H1 (cell line): ENCODE measurements around the gene DAP. TPM values are rescaled to one million over a fixed set of nuclear protein-coding genes. Genes with fewer than 3 reads are reported as not detected.

Experiments
- ATF2 ChIP-seq: IDR thresholded peaks from 2 replicates; pipeline ENCODE4 v1.6.1; 2012; ENCODE audit warnings: low read length, inconsistent platforms
- CEBPB ChIP-seq: IDR thresholded peaks from 2 replicates; pipeline ENCODE4 v1.6.1; 2012; ENCODE audit warnings: low read depth, low read length
- KDM4A ChIP-seq: IDR thresholded peaks from one replicate; pipeline ENCODE4 v1.7.1; 2012; ENCODE audit warnings: low read depth, mild to moderate bottlenecking, moderate library complexity, low read length, inconsistent platforms; ENCODE audit not compliant: severe bottlenecking
- POLR2AphosphoS5 ChIP-seq: IDR thresholded peaks from 2 replicates; pipeline ENCODE4 v1.6.1; 2011; ENCODE audit warnings: low read depth, low read length
- SAP30 ChIP-seq: fragments of 300-600 bp; sonication (generic); IDR thresholded peaks from 2 replicates; pipeline ENCODE4 v1.7.1; 2012; ENCODE audit warnings: low read length, moderate library complexity, mild to moderate bottlenecking, inconsistent platforms; ENCODE audit not compliant: insufficient read depth, insufficient replicate concordance
- TAF7 ChIP-seq: optimal IDR thresholded peaks from 2 replicates; pipeline ENCODE3; 2011; ENCODE audit warnings: low read depth, mild to moderate bottlenecking, inconsistent platforms, low read length, moderate library complexity, borderline replicate concordance
- USF2 ChIP-seq: IDR thresholded peaks from 2 replicates; pipeline ENCODE4 v1.6.1; 2011; ENCODE audit warnings: low read length, improper control_type of control experiment
- polyA plus RNA-seq, 7 experiments: library from polyadenylated mRNA; depleted of rRNA in 3 of 7; stranded (reverse) in 5 of 7; unstranded in 2 of 7; fragments of >200 nt in 5 of 7; fragments of 200-250 nt in 2 of 7; gene quantifications; 1 replicate in 5 of 7; 2 replicates in 1 of 7; 4 replicates in 1 of 7; pipeline versions ENCODE4 v1.2.1 to v1.2.3, GENCODE V29; 2011 to 2013; ENCODE audit warnings: missing spikeins in 2 of 7, mixed read lengths in 2 of 7
- total RNA-seq: library from RNA; stranded (reverse); fragmentation: NEBNext Ultra II Directional; extraction: Animal tissue kit (Norgen Biotek cat#: 25700); gene quantifications from 2 replicates; pipeline ENCODE4 v1.2.1, GENCODE V29; 2021
- TF ChIP-seq, protein P1 (sequence below): fragments of 300-600 bp; sonication (generic); IDR thresholded peaks from 2 replicates; pipeline ENCODE4 v1.7.1; 2012; ENCODE audit warnings: low read length, moderate library complexity, mild to moderate bottlenecking, inconsistent platforms; ENCODE audit not compliant: insufficient replicate concordance

Gene DAP
- total and polyA plus RNA-seq, 2 of the 8 experiments (the other 6 are each of a cell fraction or from before 2014, with no cell fraction given) = 26.2 to 44.4 TPM

DNA sequence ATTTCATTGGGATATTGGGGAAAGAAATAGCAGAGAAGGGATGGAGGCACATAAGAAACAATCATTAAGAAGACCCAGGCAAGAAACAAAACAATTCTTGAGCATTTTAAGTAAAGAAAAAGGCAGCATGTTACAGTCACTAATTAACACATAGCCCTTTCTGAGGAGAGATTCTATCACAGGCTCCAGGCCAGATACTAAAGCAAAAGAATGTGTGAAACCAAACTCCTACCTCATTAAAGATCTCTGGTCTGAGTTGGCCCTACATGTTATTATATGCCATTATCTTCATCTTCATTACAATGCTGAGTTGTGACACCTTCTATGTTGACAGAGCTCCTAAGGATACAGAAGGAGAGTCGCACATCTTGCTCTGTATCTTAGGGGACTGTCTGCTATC is 37.5 kb downstream of the DAP start (continued):
- TF ChIP-seq, protein P1, sequence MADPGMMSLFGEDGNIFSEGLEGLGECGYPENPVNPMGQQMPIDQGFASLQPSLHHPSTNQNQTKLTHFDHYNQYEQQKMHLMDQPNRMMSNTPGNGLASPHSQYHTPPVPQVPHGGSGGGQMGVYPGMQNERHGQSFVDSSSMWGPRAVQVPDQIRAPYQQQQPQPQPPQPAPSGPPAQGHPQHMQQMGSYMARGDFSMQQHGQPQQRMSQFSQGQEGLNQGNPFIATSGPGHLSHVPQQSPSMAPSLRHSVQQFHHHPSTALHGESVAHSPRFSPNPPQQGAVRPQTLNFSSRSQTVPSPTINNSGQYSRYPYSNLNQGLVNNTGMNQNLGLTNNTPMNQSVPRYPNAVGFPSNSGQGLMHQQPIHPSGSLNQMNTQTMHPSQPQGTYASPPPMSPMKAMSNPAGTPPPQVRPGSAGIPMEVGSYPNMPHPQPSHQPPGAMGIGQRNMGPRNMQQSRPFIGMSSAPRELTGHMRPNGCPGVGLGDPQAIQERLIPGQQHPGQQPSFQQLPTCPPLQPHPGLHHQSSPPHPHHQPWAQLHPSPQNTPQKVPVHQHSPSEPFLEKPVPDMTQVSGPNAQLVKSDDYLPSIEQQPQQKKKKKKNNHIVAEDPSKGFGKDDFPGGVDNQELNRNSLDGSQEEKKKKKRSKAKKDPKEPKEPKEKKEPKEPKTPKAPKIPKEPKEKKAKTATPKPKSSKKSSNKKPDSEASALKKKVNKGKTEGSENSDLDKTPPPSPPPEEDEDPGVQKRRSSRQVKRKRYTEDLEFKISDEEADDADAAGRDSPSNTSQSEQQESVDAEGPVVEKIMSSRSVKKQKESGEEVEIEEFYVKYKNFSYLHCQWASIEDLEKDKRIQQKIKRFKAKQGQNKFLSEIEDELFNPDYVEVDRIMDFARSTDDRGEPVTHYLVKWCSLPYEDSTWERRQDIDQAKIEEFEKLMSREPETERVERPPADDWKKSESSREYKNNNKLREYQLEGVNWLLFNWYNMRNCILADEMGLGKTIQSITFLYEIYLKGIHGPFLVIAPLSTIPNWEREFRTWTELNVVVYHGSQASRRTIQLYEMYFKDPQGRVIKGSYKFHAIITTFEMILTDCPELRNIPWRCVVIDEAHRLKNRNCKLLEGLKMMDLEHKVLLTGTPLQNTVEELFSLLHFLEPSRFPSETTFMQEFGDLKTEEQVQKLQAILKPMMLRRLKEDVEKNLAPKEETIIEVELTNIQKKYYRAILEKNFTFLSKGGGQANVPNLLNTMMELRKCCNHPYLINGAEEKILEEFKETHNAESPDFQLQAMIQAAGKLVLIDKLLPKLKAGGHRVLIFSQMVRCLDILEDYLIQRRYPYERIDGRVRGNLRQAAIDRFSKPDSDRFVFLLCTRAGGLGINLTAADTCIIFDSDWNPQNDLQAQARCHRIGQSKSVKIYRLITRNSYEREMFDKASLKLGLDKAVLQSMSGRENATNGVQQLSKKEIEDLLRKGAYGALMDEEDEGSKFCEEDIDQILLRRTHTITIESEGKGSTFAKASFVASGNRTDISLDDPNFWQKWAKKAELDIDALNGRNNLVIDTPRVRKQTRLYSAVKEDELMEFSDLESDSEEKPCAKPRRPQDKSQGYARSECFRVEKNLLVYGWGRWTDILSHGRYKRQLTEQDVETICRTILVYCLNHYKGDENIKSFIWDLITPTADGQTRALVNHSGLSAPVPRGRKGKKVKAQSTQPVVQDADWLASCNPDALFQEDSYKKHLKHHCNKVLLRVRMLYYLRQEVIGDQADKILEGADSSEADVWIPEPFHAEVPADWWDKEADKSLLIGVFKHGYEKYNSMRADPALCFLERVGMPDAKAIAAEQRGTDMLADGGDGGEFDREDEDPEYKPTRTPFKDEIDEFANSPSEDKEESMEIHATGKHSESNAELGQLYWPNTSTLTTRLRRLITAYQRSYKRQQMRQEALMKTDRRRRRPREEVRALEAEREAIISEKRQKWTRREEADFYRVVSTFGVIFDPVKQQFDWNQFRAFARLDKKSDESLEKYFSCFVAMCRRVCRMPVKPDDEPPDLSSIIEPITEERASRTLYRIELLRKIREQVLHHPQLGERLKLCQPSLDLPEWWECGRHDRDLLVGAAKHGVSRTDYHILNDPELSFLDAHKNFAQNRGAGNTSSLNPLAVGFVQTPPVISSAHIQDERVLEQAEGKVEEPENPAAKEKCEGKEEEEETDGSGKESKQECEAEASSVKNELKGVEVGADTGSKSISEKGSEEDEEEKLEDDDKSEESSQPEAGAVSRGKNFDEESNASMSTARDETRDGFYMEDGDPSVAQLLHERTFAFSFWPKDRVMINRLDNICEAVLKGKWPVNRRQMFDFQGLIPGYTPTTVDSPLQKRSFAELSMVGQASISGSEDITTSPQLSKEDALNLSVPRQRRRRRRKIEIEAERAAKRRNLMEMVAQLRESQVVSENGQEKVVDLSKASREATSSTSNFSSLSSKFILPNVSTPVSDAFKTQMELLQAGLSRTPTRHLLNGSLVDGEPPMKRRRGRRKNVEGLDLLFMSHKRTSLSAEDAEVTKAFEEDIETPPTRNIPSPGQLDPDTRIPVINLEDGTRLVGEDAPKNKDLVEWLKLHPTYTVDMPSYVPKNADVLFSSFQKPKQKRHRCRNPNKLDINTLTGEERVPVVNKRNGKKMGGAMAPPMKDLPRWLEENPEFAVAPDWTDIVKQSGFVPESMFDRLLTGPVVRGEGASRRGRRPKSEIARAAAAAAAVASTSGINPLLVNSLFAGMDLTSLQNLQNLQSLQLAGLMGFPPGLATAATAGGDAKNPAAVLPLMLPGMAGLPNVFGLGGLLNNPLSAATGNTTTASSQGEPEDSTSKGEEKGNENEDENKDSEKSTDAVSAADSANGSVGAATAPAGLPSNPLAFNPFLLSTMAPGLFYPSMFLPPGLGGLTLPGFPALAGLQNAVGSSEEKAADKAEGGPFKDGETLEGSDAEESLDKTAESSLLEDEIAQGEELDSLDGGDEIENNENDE = no peak
- TF ChIP-seq POLR2AphosphoS5 (no peak), CEBPB (no peak), TAF7 (no peak), KDM4A (no peak), ATF2 (no peak), USF2 (no peak), SAP30 (no peak)
